Activated T-cell treated with anti-CD3 and anti-CD28 coated beads, Interleukin-2, amount 50 U/mL, for 48 hours (primary cell): ENCODE data around the gene THSD8.
"Not testable (repeated sequence)": the region's sequence is repeated elsewhere in the genome, so short reads cannot be mapped to it uniquely, and the experiment has no call there.

Source experiments
- DNase-seq, 2 experiments: peaks; one replicate each; pipeline ENCODE4 v3.0.0-alpha.2; 2020

Gene THSD8

GRCh38 chr19:12792051-12792852 lies 9.6 kb upstream of the THSD8 start:
- peak; percentile 81 to 85 for DNase-seq

- no peak for DNase-seq
These were observed 9.0 kb upstream of the THSD8 start for GRCh38 chr19:12792853-12793289.

DNA sequence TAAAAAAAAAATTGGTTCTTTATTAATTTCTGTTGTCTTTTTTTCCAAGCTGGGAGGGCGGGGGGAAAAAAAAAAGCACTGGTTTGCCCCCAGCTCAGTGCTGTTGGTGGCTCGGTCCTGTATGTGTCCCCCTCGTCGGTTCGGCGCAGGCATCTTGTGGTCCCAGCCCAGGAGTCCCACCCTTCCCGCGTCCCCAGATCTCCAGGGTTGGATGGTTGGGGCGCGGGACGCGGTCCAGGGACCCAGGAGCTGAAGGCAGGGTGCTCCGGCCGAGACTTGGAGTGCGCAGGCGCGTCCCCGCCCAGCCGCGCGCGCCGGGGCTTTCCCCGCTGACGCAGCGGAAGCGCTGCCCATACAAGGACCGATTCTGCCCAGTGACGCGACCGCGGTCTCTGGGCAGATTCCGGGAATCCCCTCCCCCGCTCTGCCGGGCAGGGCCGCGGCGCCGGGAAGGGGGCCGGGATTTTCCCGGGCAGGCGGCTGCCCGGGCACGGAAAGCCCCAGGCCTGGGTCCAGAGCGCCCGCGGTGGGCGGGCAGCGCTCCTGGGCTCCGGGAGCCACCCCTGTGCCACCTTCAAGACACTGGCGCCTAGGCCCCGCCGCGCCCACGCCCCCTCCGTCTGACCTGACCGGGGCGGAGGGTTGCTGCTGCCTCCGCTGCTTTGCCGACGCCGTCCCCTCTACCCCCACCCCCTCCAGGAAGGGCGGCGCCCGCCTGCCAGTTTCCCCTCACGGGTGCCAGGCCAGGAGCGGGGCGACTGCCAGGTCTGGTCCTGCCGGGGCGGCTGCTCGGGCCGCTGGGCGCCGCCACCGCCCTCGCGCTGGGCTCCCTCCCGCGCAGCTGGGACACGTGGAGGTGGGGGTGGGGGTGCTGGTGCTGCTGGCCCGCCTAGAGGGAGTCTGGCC lies 8.3 kb upstream of the THSD8 start:
- peak; percentile 94 to 97 for DNase-seq

DNA sequence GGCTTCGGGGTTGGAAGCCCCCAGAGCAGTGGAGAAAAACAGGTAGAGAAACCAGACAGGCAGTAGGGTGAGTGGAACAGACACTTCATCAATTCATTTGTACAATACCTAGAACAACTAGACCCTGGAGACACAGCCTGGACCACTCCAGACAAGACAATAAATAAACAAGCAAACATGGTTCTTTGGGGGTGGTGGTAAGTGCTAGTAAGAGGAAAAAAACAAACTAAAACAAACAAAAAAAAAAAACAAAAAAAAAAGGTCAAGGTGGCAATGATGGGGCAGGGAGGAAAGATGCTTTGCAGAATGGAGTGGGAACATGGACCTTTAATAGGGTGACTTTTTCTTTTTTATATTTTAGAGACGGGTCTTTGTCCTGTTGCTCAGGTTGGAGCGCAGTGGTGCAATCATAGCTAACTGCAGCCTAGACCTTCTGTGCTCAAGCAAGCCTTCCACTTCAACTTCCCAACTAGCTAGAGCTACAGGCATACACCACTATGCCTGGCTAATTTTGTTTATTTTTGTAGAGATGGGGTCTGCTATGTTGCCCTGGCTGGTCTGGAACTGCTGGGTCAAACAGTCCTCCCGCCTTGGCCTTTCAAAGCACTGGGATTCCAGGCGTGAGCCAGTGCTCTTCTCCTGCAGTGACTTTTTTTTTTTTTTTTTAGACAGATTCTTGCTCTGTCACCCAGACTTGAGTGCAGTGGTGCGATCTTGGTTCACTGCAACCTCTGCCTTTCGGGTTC lies 7.5 kb upstream of the THSD8 start:
- DNase-seq, result no peak

GRCh38 chr19:12794971-12795381 lies 6.9 kb upstream of the THSD8 start:
- no peak for DNase-seq

GRCh38 chr19:12796146-12797071 lies 5.5 kb upstream of the THSD8 start:
- DNase-seq, result peak; percentile 82 to 86

GRCh38 chr19:12797141-12797587 lies 4.7 kb upstream of the THSD8 start:
- DNase-seq, result no peak

DNA sequence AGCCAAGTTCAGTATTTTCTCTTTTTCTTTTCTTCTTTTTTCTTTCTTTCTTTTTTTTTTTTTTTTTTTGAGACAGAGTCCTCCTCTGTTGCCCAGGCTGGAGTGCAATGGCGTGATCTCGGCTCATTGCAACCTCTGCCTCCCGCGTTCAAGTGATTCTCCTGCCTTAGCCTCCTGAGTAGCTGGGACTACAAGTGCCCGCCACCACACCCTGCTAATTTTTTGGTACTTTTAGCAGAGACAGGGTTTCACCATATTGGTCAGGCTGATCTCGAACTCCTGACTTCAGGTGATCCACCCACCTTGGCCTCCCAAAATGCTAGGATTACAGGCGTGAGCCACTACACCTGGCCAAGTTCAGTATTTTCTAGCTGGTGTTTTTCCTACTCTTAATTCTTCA lies 4.3 kb upstream of the THSD8 start:
- DNase-seq, result not testable (repeated sequence)

GRCh38 chr19:12799742-12800465 lies 2.0 kb upstream of the THSD8 start:
- no peak for DNase-seq

DNA sequence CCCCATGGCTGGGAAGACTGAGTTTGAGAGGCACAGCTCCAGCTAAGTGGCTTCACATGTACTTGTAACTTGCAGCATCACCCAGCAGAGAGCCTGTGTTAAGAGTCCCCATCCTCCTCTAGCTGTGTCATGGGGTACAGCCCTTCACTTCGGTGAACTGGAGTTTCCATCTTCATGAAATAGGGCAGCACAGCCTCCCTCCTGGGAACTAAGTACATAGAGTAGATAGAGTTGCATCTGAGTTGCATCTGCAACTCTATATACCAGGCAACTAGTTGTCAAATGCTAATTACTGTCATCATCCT lies 1.5 kb upstream of the THSD8 start:
- no peak for DNase-seq

DNA sequence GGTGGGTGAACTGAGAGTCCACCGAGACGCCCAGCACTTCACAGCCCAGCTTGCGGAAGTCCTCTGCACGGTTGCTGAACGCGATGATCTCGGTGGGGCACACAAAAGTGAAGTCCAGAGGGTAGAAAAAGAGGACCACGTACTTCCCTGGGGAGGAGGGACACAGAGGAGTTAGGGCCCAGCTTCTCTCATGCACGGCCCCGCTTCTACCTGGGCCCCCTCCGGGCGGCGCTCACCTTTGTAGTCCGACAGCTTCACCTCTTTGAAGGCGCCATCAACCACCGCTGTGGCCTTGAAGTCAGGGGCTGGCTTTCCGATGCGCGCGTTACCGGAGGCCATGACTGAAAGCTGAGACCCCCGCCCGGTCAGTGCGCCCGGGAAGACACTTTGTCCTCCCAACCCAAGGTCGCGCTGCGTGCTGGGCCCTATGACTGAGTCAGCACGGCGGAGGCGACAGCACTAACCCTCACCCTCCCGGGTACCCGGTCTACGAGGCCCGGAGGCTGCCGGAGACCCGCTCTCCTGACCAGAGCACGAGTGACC lies 875 bp upstream of the THSD8 start:
- DNase-seq, result peak; percentile 54 to 64

DNA sequence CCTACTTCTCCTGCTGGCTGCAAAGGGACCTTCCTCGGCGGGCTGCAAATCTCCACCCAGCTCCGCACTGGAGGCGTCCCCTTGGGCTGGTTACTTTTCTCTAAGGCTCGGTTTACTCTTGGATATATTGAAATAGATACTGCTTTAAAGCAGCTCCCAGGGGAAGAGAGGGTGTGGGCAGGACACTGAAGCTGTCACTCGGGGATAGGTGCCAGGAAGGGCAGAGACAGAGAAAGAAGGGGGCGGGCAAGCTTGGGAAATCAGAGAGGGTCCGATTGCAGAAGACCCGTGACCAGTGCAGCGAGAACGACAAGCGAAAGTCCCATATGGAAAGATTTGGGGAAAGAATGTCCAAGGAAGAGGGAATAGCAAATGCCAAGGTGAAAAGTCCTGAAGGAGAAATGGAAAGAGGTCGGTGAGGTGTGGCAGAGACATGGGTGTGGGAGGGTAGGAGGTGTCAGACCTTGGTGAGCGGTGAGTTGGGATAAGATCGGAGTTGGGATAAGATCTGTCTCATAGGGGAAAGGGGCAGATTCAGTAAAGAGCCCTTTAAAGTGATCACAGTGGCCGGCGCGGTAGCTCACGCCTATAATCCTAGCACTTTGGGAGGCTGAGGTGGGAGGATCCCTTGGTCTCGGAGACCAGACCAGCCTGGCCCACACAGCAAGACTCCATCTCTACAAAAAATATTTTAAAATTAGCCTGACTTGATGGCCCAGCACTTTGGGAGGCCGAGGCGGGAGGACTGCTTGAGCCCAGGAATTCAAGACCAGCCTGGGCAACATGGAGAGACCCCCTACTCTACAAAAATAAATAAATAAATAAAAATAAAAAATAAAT lies 618 bp downstream of the THSD8 start:
- DNase-seq, result no peak

DNA sequence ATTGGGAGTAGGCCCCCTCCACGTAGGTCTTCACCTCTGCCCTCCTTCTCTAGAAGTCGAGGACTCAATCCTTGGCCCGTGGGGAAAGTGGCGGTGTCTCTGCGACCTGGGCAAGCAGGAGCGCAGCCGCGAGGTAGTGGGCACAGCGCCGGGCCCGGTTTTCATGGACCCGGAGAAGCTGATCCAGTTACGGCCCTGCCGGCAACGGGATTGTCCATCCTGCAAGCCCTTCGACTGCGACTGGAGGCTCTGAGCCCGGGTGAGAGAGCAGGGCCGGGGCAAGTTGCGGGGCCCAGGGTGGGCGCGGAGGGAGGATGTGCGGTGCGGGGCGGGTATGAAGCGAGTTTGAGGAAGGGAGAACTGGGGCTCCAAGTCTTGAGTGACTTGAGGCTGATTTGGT lies 2.2 kb downstream of the THSD8 start:
- DNase-seq, result no peak

- peak; percentile 91 to 94 for DNase-seq
These were observed 4.6 kb downstream of the THSD8 start, which contains the start of gene RNASEH2A for GRCh38 chr19:12806242-12807081. RNASEH2A (plus strand) TSS chr19:12806584; CDS start chr19:12806674, 90 bp downstream.

DNA sequence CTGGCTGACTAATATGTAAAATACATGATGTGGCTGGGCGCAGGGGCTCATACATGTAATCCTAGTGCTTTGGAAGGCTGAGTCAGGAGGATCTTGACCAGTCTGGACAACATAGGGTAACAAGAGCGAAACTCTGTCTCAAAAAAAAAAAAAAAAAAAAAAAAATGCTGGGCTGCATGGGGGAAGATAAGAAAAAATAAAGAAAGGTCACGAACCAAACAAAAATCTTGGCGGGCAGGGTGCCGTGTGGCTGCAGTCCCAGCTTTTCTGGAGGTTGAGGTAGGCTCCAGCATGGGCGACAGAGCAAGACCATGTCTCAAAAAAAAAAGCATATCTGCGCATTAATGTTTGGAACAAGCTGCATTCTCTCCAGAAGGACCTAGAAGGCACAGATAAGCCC lies 13.2 kb downstream of the THSD8 start:
- no peak for DNase-seq

GRCh38 chr19:12817188-12817587 lies 15.3 kb downstream of the THSD8 start:
- not testable (repeated sequence) for DNase-seq

DNA sequence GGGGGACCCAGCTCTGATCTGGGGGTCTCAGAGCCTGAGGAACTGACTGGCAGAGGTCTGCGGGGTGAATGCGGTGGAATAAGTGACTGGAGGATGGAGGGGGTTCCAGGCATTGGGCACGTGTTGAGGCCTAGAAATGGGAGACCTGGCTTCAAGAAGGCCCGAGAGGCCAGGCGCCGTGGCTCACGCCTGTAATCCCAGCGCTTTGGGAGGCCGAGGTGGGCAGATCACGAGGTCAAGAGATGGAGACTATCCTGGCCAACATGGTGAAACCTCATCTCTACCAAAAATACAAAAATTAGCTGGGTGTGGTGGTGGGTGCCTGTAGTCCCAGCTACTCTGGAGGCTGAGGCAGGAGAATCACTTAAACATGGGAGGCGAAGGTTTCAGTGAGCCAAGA lies 15.9 kb downstream of the THSD8 start:
- DNase-seq, result not testable (repeated sequence)

DNA sequence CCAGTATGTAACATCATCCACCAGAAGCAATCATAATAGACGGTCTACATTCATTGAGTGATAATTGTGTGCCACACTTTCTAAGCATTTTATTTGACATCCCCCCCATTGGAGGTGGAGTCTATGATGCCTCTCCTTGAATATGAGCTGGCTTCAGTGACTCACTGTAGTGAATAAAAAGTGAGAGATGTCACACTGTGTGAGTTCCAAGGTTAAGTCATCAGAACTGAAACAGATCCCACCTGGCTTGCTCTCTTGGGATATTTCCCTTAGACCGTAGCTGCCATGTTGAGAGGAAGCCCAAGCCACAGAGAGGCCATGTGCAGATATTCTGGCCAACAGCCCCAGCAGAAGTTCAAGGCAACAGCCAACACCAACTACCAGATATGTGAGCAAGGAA lies 19.9 kb downstream of the THSD8 start:
- no peak for DNase-seq
